IMR-90 (cell line): ENCODE results near the gene TNS3. TPM values are rescaled to one million over a fixed set of nuclear protein-coding genes. Genes with fewer than 3 reads are reported as not detected.
A peak's percentile ranks its signal among the peaks of the same experiment; 100 is the strongest.

Experiments
- ATAC-seq: fragments of 200-7000 bp; cut with Tn5 transposase; 2 replicates; pipeline ENCODE4 v1.9.1; 2020; ENCODE audit warnings: low read depth, mild to moderate bottlenecking, moderate library complexity
- BruUV-seq: library from RNA; stranded (reverse); fragments of 400-500 nt; replicated peaks from 2 replicates; lab custom pipeline; 2021; lab: Mats Ljungman, UMichigan
- CTCF ChIA-PET: fragments of 300-600 bp; formaldehyde crosslinking; extraction: SDS; loops from one replicate; lab custom pipeline; 2021; ENCODE audit warnings: antibody characterized with exemption; lab: Yijun Ruan, JAX
- POLR2A ChIA-PET: fragments of 300-600 bp; sonication (Branson Sonifier 250); formaldehyde crosslinking; loops from one replicate; lab custom pipeline; 2022; ENCODE audit warnings: antibody characterized with exemption; ENCODE audit not compliant: unreplicated experiment; lab: Charles Lee
- DNase-seq: peaks from one replicate; pipeline ENCODE4 v3.0.0; 2013
- H2AFZ ChIP-seq: replicated peaks from 2 replicates; pipeline ENCODE3; 2013; ENCODE audit warnings: low read length, mild to moderate bottlenecking; ENCODE audit not compliant: poor library complexity
- H2AK5ac ChIP-seq: 2 replicates; pipeline ENCODE4 v1.6.1; 2013; ENCODE audit warnings: low read depth, low read length, inconsistent platforms
- H2AK9ac ChIP-seq: replicated peaks from 2 replicates; pipeline ENCODE3; 2013; ENCODE audit warnings: mild to moderate bottlenecking, low read depth, low read length, moderate library complexity; ENCODE audit not compliant: poor library complexity
- H2BK120ac ChIP-seq: 2 replicates; pipeline ENCODE4 v1.6.1; 2013; ENCODE audit warnings: low read depth, low read length, inconsistent platforms
- H2BK15ac ChIP-seq: 3 replicates; pipeline ENCODE4 v1.6.1; 2013; ENCODE audit warnings: low read depth, low read length, inconsistent platforms
- H2BK20ac ChIP-seq: 2 replicates; pipeline ENCODE4 v1.6.1; 2013; ENCODE audit warnings: low read depth, mild to moderate bottlenecking, inconsistent platforms, low read length, moderate library complexity
- H2BK5ac ChIP-seq: 2 replicates; pipeline ENCODE4 v1.6.1; 2013; ENCODE audit warnings: mild to moderate bottlenecking, low read depth, low read length, inconsistent platforms; ENCODE audit not compliant: poor library complexity, severe bottlenecking
- H3K14ac ChIP-seq: replicated peaks from 2 replicates; pipeline ENCODE4 v1.6.1; 2013; ENCODE audit warnings: low read depth, low read length, inconsistent platforms
- H3K18ac ChIP-seq: 2 replicates; pipeline ENCODE4 v1.6.1; 2013; ENCODE audit warnings: low read depth, low read length, control low read depth
- H3K23ac ChIP-seq: 2 replicates; pipeline ENCODE4 v1.6.1; 2013; ENCODE audit warnings: low read depth, low read length, inconsistent platforms
- H3K27ac ChIP-seq: 2 replicates; pipeline ENCODE4 v1.5.1; 2013; ENCODE audit warnings: mild to moderate bottlenecking, control low read depth, low read length; ENCODE audit not compliant: insufficient read depth
- H3K27me3 ChIP-seq: 2 replicates; pipeline ENCODE4 v1.6.1; 2013; ENCODE audit warnings: low read length; ENCODE audit not compliant: control insufficient read depth, insufficient read depth
- H3K36me3 ChIP-seq: 2 replicates; pipeline ENCODE4 v1.6.1; 2013; ENCODE audit warnings: low read length, mixed read lengths; ENCODE audit not compliant: control insufficient read depth, insufficient read depth
- H3K4ac ChIP-seq: 2 replicates; pipeline ENCODE4 v1.6.1; 2013; ENCODE audit warnings: low read depth, low read length, inconsistent platforms
- H3K4me1 ChIP-seq: 2 replicates; pipeline ENCODE4 v1.6.1; 2013; ENCODE audit warnings: low read length, mixed read lengths; ENCODE audit not compliant: control insufficient read depth, insufficient read depth
- H3K4me2 ChIP-seq: 2 replicates; pipeline ENCODE4 v1.6.1; 2013; ENCODE audit warnings: low read depth, mild to moderate bottlenecking, control low read depth, low read length, moderate library complexity
- H3K4me3 ChIP-seq: 2 replicates; pipeline ENCODE4 v1.5.1; 2013; ENCODE audit warnings: low read depth, mild to moderate bottlenecking, control low read depth, low read length, moderate library complexity; ENCODE audit not compliant: insufficient read depth
- H3K56ac ChIP-seq: 2 replicates; pipeline ENCODE4 v1.6.1; 2013; ENCODE audit warnings: low read length, inconsistent platforms; ENCODE audit not compliant: insufficient read depth; ENCODE audit errors: extremely low read depth
- H3K79me1 ChIP-seq, 2 experiments: 2 replicates each; pipeline ENCODE4 v1.6.1; 2013; ENCODE audit warnings: low read length in 2 of 2, inconsistent platforms in 1 of 2, low read depth in 1 of 2
- H3K9ac ChIP-seq: 2 replicates; pipeline ENCODE4 v1.6.1; 2013; ENCODE audit warnings: low read depth, low read length, control low read depth
- H3K9me1 ChIP-seq: 2 replicates; pipeline ENCODE4 v1.6.1; 2013; ENCODE audit warnings: low read length, inconsistent platforms; ENCODE audit not compliant: insufficient read depth
- H3K9me3 ChIP-seq: 2 replicates; pipeline ENCODE4 v1.6.1; 2013; ENCODE audit warnings: low read length; ENCODE audit not compliant: control insufficient read depth, insufficient read depth
- H4K20me1 ChIP-seq: 2 replicates; pipeline ENCODE4 v1.6.1; 2013; ENCODE audit warnings: low read length, inconsistent platforms; ENCODE audit not compliant: insufficient read depth
- H4K5ac ChIP-seq: 2 replicates; pipeline ENCODE4 v1.6.1; 2013; ENCODE audit warnings: mild to moderate bottlenecking, low read depth, low read length, control low read depth
- H4K8ac ChIP-seq, 2 experiments: 2 replicates each; pipeline ENCODE4 v1.6.1; 2013; ENCODE audit warnings: low read depth in 2 of 2, low read length in 2 of 2, control low read depth in 1 of 2, inconsistent platforms in 1 of 2
- H4K91ac ChIP-seq: 2 replicates; pipeline ENCODE4 v1.6.1; 2013; ENCODE audit warnings: low read depth, low read length, inconsistent platforms; ENCODE audit not compliant: insufficient read depth
- CEBPB ChIP-seq: IDR thresholded peaks from 2 replicates; pipeline ENCODE4 v1.6.1; 2012; ENCODE audit warnings: low read depth, low read length, improper control_type of control experiment
- CHD1 ChIP-seq: IDR thresholded peaks from 2 replicates; pipeline ENCODE4 v1.6.1; 2012; ENCODE audit warnings: low read depth, low read length, improper control_type of control experiment
- ELK1 ChIP-seq: fragments of 150-350 bp; IDR thresholded peaks from 2 replicates; pipeline ENCODE4 v1.6.1; 2016; ENCODE audit warnings: low read depth, mild to moderate bottlenecking, low read length, moderate library complexity, borderline replicate concordance
- FOS ChIP-seq: fragments of 150-350 bp; IDR thresholded peaks from 2 replicates; pipeline ENCODE4 v1.6.1; 2016; ENCODE audit warnings: low read depth, low read length
- MAZ ChIP-seq: IDR thresholded peaks from 2 replicates; pipeline ENCODE4 v1.6.1; 2012; ENCODE audit warnings: low read depth, mild to moderate bottlenecking, low read length, improper control_type of control experiment, moderate library complexity, borderline replicate concordance
- NFE2L2 ChIP-seq: fragments of 150-350 bp; IDR thresholded peaks from 2 replicates; pipeline ENCODE4 v1.6.1; 2016; ENCODE audit warnings: low read depth, mild to moderate bottlenecking, low read length
- POLR2A ChIP-seq: IDR thresholded peaks from 2 replicates; pipeline ENCODE4 v1.6.1; 2012; ENCODE audit warnings: mild to moderate bottlenecking, low read depth, low read length
- RFX5 ChIP-seq: IDR thresholded peaks from 2 replicates; pipeline ENCODE4 v1.8.0; 2012; ENCODE audit warnings: low read depth, mild to moderate bottlenecking, low read length, moderate library complexity
- SMC3 ChIP-seq: fragments of 150-350 bp; IDR thresholded peaks from 2 replicates; pipeline ENCODE4 v1.6.1; 2016; ENCODE audit warnings: low read depth, mild to moderate bottlenecking, antibody characterized with exemption, low read length, moderate library complexity
- WGBS, 2 experiments: methylation state at CpG; one replicate each; pipeline versions ENCODE4 v1.1.5 to v1.1.7; 2013; ENCODE audit warnings: missing lambda C conversion rate in 2 of 2; ENCODE audit not compliant: insufficient read length in 1 of 2; ENCODE audit errors: extremely low coverage in 2 of 2; 5-methylcytosine and 5-hydroxymethylcytosine counted together
- dilution Hi-C: fragments of 300-500 bp; cut with HindIII; formaldehyde crosslinking; loops from one replicate; pipeline ENCODE4 v1.14.3; 2018; ENCODE audit warnings: low sequenced_read_pairs; ENCODE audit not compliant: unreplicated experiment
- in situ Hi-C: fragments of 300-500 bp; cut with MboI; formaldehyde crosslinking; loops from 3 replicates; pipeline ENCODE4 v1.14.3; 2019; ENCODE audit warnings: low sequenced_read_pairs, inconsistent platforms, mixed read lengths
- intact Hi-C: fragments of 100-400 bp; cut with micrococcal nuclease; formaldehyde crosslinking; loops from 2 replicates; pipeline ENCODE4 v1.10.0; 2022
- polyA plus RNA-seq, 3 experiments: library from polyadenylated mRNA; depleted of rRNA; stranded (reverse); fragments of >200 nt; gene quantifications; 2 replicates each; pipeline ENCODE4 v1.2.3, GENCODE V29; 2012; ENCODE audit warnings: low replicate concordance in 1 of 3
- total RNA-seq: library from RNA; depleted of rRNA; stranded (reverse); fragments of >200 nt; gene quantifications from 2 replicates; pipeline ENCODE4 v1.2.3, GENCODE V29; 2012
- TF ChIP-seq, protein P1 (sequence below): conservative IDR thresholded peaks from 2 replicates; pipeline ENCODE4 v1.5.1; 2012; ENCODE audit warnings: mild to moderate bottlenecking, low read depth, low read length, improper control_type of control experiment

Gene TNS3
- total and polyA plus RNA-seq, 2 of the 4 experiments (the other 2 are of a cell fraction), result 64.3 to 79.2 TPM

- no peak overlapping the region for H3K27ac ChIP-seq
- H2BK120ac ChIP-seq, result no peak overlapping the region
- H4K20me1 ChIP-seq, result no peaks in the 10 kb centered on the region
- H3K14ac ChIP-seq, result no peak overlapping the region
- peaks cover 3% of the 10 kb centered on the region for H3K9me3 ChIP-seq
- H3K18ac ChIP-seq, result no peak overlapping the region
- BruUV-seq, result no TSS peak
- peak overlapping the region; percentile 60 for H2AFZ ChIP-seq
- intact Hi-C loops (loop anchor here (1.0 to 10.0 kb wide), 7 partner anchors 127 to 847 kb away; partner anchors contain the start of gene PKD1L1), in situ Hi-C loops (loop anchor here (10.0 to 25.0 kb wide), 3 partner anchors 549 to 847 kb away; partner anchors contain the start of gene PKD1L1), dilution Hi-C loops (no loop called here)
- no peak overlapping the region for H4K91ac ChIP-seq
- peaks cover 3% of the 10 kb centered on the region; the same call in 1 of the 2 replicates for H3K36me3 ChIP-seq
- no peaks in the 10 kb centered on the region for H3K27me3 ChIP-seq
- H3K23ac ChIP-seq, result no peak overlapping the region
- H2AK5ac ChIP-seq, result no peak overlapping the region
- WGBS, 2 experiments, result 80% methylated on average over 1 of the region's 4 CpGs; no CpG with 5 or more reads in 1 of the 2 experiments
- peaks cover 7% of the 10 kb centered on the region; the same call in 1 of the 2 replicates for H3K9me1 ChIP-seq
- no peak overlapping the region for H2BK20ac ChIP-seq
- ATAC-seq (no peak), DNase-seq (no peak)
- no peak overlapping the region for H3K9ac ChIP-seq
- no peak overlapping the region for H3K56ac ChIP-seq
- H2AK9ac ChIP-seq, result no peak overlapping the region
- peaks cover 5% of the 10 kb centered on the region; the same call in 1 of the 2 replicates for H3K4me1 ChIP-seq
- no peak overlapping the region for H3K4me3 ChIP-seq
- CTCF ChIA-PET, result interaction anchor here (0.5 to 2.6 kb wide), 10 partner anchors 12 to 674 kb away, joined by 3 to 13 read pairs (median 6); no protein-coding TSS in a partner anchor
- TF ChIP-seq POLR2A, result no peak
- no peak for TF ChIP-seq ELK1
- no peak for TF ChIP-seq NFE2L2
- no peak for TF ChIP-seq SMC3
- TF ChIP-seq FOS, result no peak
- no peak for TF ChIP-seq CHD1
- TF ChIP-seq CEBPB, result no peak
- TF ChIP-seq RFX5, result no peak
- no peak for TF ChIP-seq MAZ
- TF ChIP-seq, protein P1, sequence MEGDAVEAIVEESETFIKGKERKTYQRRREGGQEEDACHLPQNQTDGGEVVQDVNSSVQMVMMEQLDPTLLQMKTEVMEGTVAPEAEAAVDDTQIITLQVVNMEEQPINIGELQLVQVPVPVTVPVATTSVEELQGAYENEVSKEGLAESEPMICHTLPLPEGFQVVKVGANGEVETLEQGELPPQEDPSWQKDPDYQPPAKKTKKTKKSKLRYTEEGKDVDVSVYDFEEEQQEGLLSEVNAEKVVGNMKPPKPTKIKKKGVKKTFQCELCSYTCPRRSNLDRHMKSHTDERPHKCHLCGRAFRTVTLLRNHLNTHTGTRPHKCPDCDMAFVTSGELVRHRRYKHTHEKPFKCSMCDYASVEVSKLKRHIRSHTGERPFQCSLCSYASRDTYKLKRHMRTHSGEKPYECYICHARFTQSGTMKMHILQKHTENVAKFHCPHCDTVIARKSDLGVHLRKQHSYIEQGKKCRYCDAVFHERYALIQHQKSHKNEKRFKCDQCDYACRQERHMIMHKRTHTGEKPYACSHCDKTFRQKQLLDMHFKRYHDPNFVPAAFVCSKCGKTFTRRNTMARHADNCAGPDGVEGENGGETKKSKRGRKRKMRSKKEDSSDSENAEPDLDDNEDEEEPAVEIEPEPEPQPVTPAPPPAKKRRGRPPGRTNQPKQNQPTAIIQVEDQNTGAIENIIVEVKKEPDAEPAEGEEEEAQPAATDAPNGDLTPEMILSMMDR, result no peak
- H4K8ac ChIP-seq, result no peak overlapping the region
- H2BK15ac ChIP-seq, result no peak overlapping the region; the same call in 2 of the 3 replicates
- H3K4me2 ChIP-seq, result no peak overlapping the region
- H3K4ac ChIP-seq, result no peak overlapping the region
- no peak overlapping the region for H4K5ac ChIP-seq
- H3K79me1 ChIP-seq, result no peaks in the 10 kb centered on the region
- POLR2A ChIA-PET, result interaction anchor here (0.7 kb wide), 1 partner anchor 70 kb away, joined by 6 read pairs; no protein-coding TSS in a partner anchor
- H2BK5ac ChIP-seq, result no peak overlapping the region
These were observed 316.3 kb downstream of the TNS3 start for GRCh38 chr7:47265621-47266020.
